HCT116 (cell line): ENCODE measurements around the gene MIA3.

ENCODE experiments used
- ATF3 ChIP-seq: IDR thresholded peaks from 2 replicates; pipeline ENCODE4 v1.6.1; 2012
- CTCF ChIP-seq, 3 experiments: fragments of 200-600 bp in 1 of 3; sonication (generic) in 1 of 3; IDR thresholded peaks in 2 of 3; conservative IDR thresholded peaks in 1 of 3; 2 replicates each; pipeline ENCODE4 v1.5.1; 2012 to 2017; ENCODE audit warnings: low read depth in 2 of 3, low read length in 2 of 3, antibody characterized with exemption in 1 of 3, borderline replicate concordance in 1 of 3, control low read depth in 1 of 3, mild to moderate bottlenecking in 1 of 3, mixed read lengths in 1 of 3, mixed run types in 1 of 3, moderate library complexity in 1 of 3; ENCODE audit not compliant: insufficient read depth in 1 of 3
- EZH2 ChIP-seq: fragments of 200-600 bp; sonication (generic); IDR thresholded peaks from 2 replicates; pipeline ENCODE4 v1.6.1; 2017; ENCODE audit warnings: antibody characterized with exemption, mixed run types
- EZH2phosphoT487 ChIP-seq: fragments of 200-600 bp; IDR thresholded peaks from 2 replicates; pipeline ENCODE4 v1.6.1; 2018; ENCODE audit warnings: antibody characterized with exemption, borderline replicate concordance
- FOSL1 ChIP-seq: IDR thresholded peaks from 2 replicates; pipeline ENCODE4 v1.6.1; 2012; ENCODE audit warnings: low read depth
- JUND ChIP-seq: IDR thresholded peaks from 2 replicates; pipeline ENCODE4 v1.6.1; 2012
- POLR2A ChIP-seq: IDR thresholded peaks from 2 replicates; pipeline ENCODE4 v1.7.0; 2011; ENCODE audit warnings: borderline replicate concordance; ENCODE audit not compliant: insufficient read depth, insufficient read length; ENCODE audit errors: extremely low read depth
- RAD21 ChIP-seq: IDR thresholded peaks from 2 replicates; pipeline ENCODE4 v1.6.1; 2012; ENCODE audit warnings: low read depth, mild to moderate bottlenecking
- REST ChIP-seq: IDR thresholded peaks from 2 replicates; pipeline ENCODE4 v1.6.1; 2012; ENCODE audit warnings: low read depth
- SRF ChIP-seq: IDR thresholded peaks from 2 replicates; pipeline ENCODE4 v1.6.1; 2012; ENCODE audit warnings: low read depth
- ZFX ChIP-seq: fragments of 450-650 bp; IDR thresholded peaks from 2 replicates; pipeline ENCODE4 v1.6.1; 2017
- ZNF274 ChIP-seq: fragments of 200-500 bp; sonication (Bioruptor generic); IDR thresholded peaks from 2 replicates; pipeline ENCODE4 v1.6.1; 2014; ENCODE audit warnings: mild to moderate bottlenecking, low read depth, low read length, inconsistent platforms

- TF ChIP-seq CTCF (IDR thresholded peaks at IDR 0.05 in 2 of 3, conservative IDR thresholded peaks at IDR 0.05 in 1 of 3; ENCODE audit: borderline replicate concordance in 1 of 3, insufficient read depth in 1 of 3, low read depth in 2 of 3, low read length in 2 of 3) (no peak), EZH2phosphoT487 (no peak), RAD21 (no peak), JUND (no peak), REST (no peak), EZH2 (no peak), FOSL1 (no peak), POLR2A (no peak), ATF3 (no peak), ZNF274 (no peak), SRF (no peak), ZFX (no peak)
Observed at GRCh38 chr1:222596696-222597095, 21.2 kb upstream of the MIA3 start.
